Esophagus squamous epithelium (tissue), 5 donors: ENCODE measurements around the gene WRAP53. TPM values are rescaled to one million over a fixed set of nuclear protein-coding genes. Genes with fewer than 3 reads are reported as not detected.
A peak's percentile ranks its signal among the peaks of the same experiment; 100 is the strongest.

Experiments
- DNase-seq: peaks from one replicate; lab custom pipeline; 2025; lab: John Stamatoyannopoulos, UW
- H3K27ac ChIP-seq, 4 donors: fragments of 200-600 bp; sonication (generic); one replicate each; pipeline ENCODE4 v1.5.1; 2016 to 2019; ENCODE audit warnings: mild to moderate bottlenecking in 1 of 4
- H3K27me3 ChIP-seq, 4 donors: fragments of 200-600 bp; sonication (generic); 1 replicate in 3 of 4; 2 replicates in 1 of 4; pipeline versions ENCODE4 v1.5.1 to v1.6.0; 2017 to 2021; ENCODE audit warnings: antibody characterized with exemption in 1 of 4
- H3K36me3 ChIP-seq, 3 donors: fragments of 200-600 bp; sonication (generic); one replicate each; pipeline ENCODE4 v1.5.1; 2016 to 2019
- H3K4me1 ChIP-seq, 3 donors: fragments of 200-600 bp; sonication (generic); one replicate each; pipeline ENCODE4 v1.5.1; 2017 to 2019
- H3K4me3 ChIP-seq, 4 donors: fragments of 200-600 bp; sonication (generic); 1 replicate in 3 of 4; 2 replicates in 1 of 4; pipeline ENCODE4 v1.5.1; 2016 to 2019; ENCODE audit warnings: mild to moderate bottlenecking in 2 of 4, moderate library complexity in 1 of 4
- H3K9me3 ChIP-seq, 3 donors: fragments of 200-600 bp; sonication (generic); one replicate each; pipeline ENCODE4 v1.5.1; 2016 to 2019
- CTCF ChIP-seq, 6 experiments: fragments of 450-650 bp in 4 of 6; fragments of 200-600 bp in 2 of 6; sonication (generic) in 2 of 6; IDR thresholded peaks; one replicate each; pipeline ENCODE4 v1.5.1; 2016 to 2019; ENCODE audit warnings: antibody characterized with exemption in 6 of 6, mild to moderate bottlenecking in 4 of 6, moderate library complexity in 4 of 6
- POLR2A ChIP-seq, 4 donors: fragments of 450-650 bp; IDR thresholded peaks; one replicate each; pipeline ENCODE4 v1.6.1; 2017; ENCODE audit warnings: antibody characterized with exemption in 4 of 4, mild to moderate bottlenecking in 4 of 4, moderate library complexity in 3 of 4
- WGBS, 2 donors: methylation state at CpG; one replicate each; pipeline ENCODE4 v1.1.5; 2018; 5-methylcytosine and 5-hydroxymethylcytosine counted together
- intact Hi-C: fragments of 100-400 bp; cut with DNase I; formaldehyde crosslinking; loops from one replicate; pipeline ENCODE4 v1.15.0; 2022
- total RNA-seq, 4 donors: library from RNA; depleted of rRNA; stranded (reverse); fragments of >200 nt; gene quantifications; one replicate each; pipeline ENCODE4 v1.1.0, GENCODE V29; 2016
- donor health status: DM: yes; HTN: yes; CAD: no.

The WRAP53 gene
- total RNA-seq, 4 donors from 2014 or later: 3.5 to 6.0 (median 3.8) TPM

- H3K9me3 ChIP-seq: no peaks in the 10 kb centered on the region
- no peak for TF ChIP-seq CTCF (IDR thresholded peaks at IDR 0.05)
- TF ChIP-seq POLR2A (IDR thresholded peaks at IDR 0.05): no peak
- no peak overlapping the region for H3K4me3 ChIP-seq
- H3K36me3 ChIP-seq: no peaks in the 10 kb centered on the region
- no peak overlapping the region for H3K27ac ChIP-seq
- H3K4me1 ChIP-seq: peaks cover 12 to 22% (median 17%) of the 10 kb centered on the region in 3 donors
- peaks cover 3 to 42% (median 10%) of the 10 kb centered on the region in 4 donors for H3K27me3 ChIP-seq
- whole genome bisulfite sequencing, 2 donors: 56 to 75% methylated on average over 4 of the region's 4 CpGs
- DNase-seq: no peak
- intact Hi-C loops: no loop called here
Observed at GRCh38 chr17:7647018-7647417, 41.3 kb upstream of the WRAP53 start.

GRCh38 chr17:7650509-7651096, 37.7 kb upstream of the WRAP53 start, which contains the start of gene ATP1B2:
TSS of gene ATP1B2 (plus strand) at chr17:7650926. CDS start at chr17:7651519, 593 bp downstream.
- TF ChIP-seq POLR2A (IDR thresholded peaks at IDR 0.05) (no peak), CTCF (IDR thresholded peaks at IDR 0.05) (no peak)
- peaks cover 3 to 54% (median 10%) of the 10 kb centered on the region in 4 donors for H3K27me3 ChIP-seq
- 1 to 3% methylated on average over 9 to 14 of the region's 34 CpGs for WGBS, 2 donors
- H3K9me3 ChIP-seq: no peaks in the 10 kb centered on the region
- peaks cover 12 to 23% (median 17%) of the 10 kb centered on the region in 3 donors for H3K4me1 ChIP-seq
- peak within 1 kb of the TSS; percentile 33 to 73 (median 56) for H3K4me3 ChIP-seq
- no peak for DNase-seq
- H3K36me3 ChIP-seq: no peaks in the 10 kb centered on the region
- H3K27ac ChIP-seq: peak within 1 kb of the TSS in 3 of 4 donors; percentile 4 to 79 (median 73)
- intact Hi-C loops: no loop called here

- Histone ChIP-seq H3K27ac (peak overlapping the region in 3 of 4 donors; percentile 4 to 79 (median 73)), H3K4me1 (peaks cover 12 to 23% (median 17%) of the 10 kb centered on the region in 3 donors), H3K36me3 (no peaks in the 10 kb centered on the region), H3K27me3 (peaks cover 3 to 54% (median 10%) of the 10 kb centered on the region in 4 donors), H3K4me3 (peak overlapping the region; percentile 33 to 73 (median 56)), H3K9me3 (no peaks in the 10 kb centered on the region)
- intact Hi-C loops: no loop called here
- WGBS, 2 donors: 1 to 3% methylated on average over 13 to 27 of the region's 45 CpGs
- no peak for TF ChIP-seq POLR2A (IDR thresholded peaks at IDR 0.05)
- no peak for TF ChIP-seq CTCF (IDR thresholded peaks at IDR 0.05)
- DNase-seq: no peak
Observed at GRCh38 chr17:7651097-7651664, 37.1 kb upstream of the WRAP53 start.

- TF ChIP-seq CTCF (IDR thresholded peaks at IDR 0.05) (no peak), POLR2A (IDR thresholded peaks at IDR 0.05) (no peak)
- intact Hi-C loops: no loop called here
- DNase-seq: no peak
- H3K36me3 ChIP-seq: no peaks in the 10 kb centered on the region
- WGBS, 2 donors: 0 to 8% methylated on average over 4 to 20 of the region's 54 CpGs
- H3K27ac ChIP-seq: peak overlapping the region in 2 of 4 donors; percentile 73 to 79
- peaks cover 12 to 23% (median 17%) of the 10 kb centered on the region in 3 donors for H3K4me1 ChIP-seq
- H3K9me3 ChIP-seq: no peaks in the 10 kb centered on the region
- peaks cover 3 to 54% (median 10%) of the 10 kb centered on the region in 4 donors for H3K27me3 ChIP-seq
- H3K4me3 ChIP-seq: peak overlapping the region; percentile 33 to 73 (median 56)
Observed at GRCh38 chr17:7651665-7652387, 36.5 kb upstream of the WRAP53 start.
